Bronchial epithelial cell (primary cell): ENCODE data around the gene P2RY6. TPM values are rescaled to one million over a fixed set of nuclear protein-coding genes. Genes with fewer than 3 reads are reported as not detected.

ENCODE experiments used
- DNase-seq: peaks from one replicate; pipeline ENCODE4 v3.0.0-alpha.2; 2010; ENCODE audit warnings: low read depth
- FAIRE-seq: peaks from 2 replicates; lab custom pipeline; 2011; peaks lifted over from hg19 to GRCh38; lab: Jason Lieb, UNC
- H3K27me3 ChIP-seq: 2 replicates; pipeline ENCODE4 v1.5.1; 2011; ENCODE audit warnings: low read length; ENCODE audit not compliant: control insufficient read depth, insufficient read depth
- H3K36me3 ChIP-seq: 2 replicates; pipeline ENCODE4 v1.5.1; 2011; ENCODE audit warnings: low read length; ENCODE audit not compliant: control insufficient read depth, insufficient read depth
- H3K4me3 ChIP-seq: 2 replicates; pipeline ENCODE4 v1.5.1; 2011; ENCODE audit warnings: mild to moderate bottlenecking, low read depth, low read length, control low read depth
- total RNA-seq: library from RNA; depleted of rRNA; stranded (reverse); fragments of >200 nt; gene quantifications from 2 replicates; pipeline ENCODE4 v1.2.1, GENCODE V29; 2014
- TF ChIP-seq, protein P1 (sequence below): IDR thresholded peaks from 2 replicates; pipeline ENCODE4 v1.5.1; 2011; ENCODE audit warnings: mild to moderate bottlenecking, moderate library complexity, low read length, control low read depth, inconsistent platforms; ENCODE audit not compliant: insufficient read depth, severe bottlenecking

P2RY6 gene
- total RNA-seq, 1 donor from 2014 or later = not detected

DNA sequence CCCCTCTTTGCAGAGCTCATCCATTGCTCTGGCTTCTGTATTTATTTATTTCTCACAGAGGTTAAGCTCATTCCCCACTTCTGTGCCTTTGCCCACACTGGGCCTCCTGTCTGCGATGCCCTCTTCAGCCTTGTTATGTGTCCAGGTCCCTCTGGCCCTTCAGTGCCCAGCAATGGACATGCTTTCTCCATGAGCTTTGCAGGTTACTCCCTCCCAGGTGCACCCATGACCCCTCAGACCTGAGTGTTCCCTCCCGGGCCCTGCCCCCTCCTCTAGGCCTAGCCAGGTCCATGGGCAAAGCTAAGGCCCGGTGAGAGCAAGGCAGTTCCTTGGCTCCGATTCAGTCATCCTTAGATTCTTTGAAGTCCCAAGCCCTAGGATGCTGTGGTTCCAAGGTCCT, 18.4 kb downstream of the P2RY6 start:
- TF ChIP-seq, protein P1, sequence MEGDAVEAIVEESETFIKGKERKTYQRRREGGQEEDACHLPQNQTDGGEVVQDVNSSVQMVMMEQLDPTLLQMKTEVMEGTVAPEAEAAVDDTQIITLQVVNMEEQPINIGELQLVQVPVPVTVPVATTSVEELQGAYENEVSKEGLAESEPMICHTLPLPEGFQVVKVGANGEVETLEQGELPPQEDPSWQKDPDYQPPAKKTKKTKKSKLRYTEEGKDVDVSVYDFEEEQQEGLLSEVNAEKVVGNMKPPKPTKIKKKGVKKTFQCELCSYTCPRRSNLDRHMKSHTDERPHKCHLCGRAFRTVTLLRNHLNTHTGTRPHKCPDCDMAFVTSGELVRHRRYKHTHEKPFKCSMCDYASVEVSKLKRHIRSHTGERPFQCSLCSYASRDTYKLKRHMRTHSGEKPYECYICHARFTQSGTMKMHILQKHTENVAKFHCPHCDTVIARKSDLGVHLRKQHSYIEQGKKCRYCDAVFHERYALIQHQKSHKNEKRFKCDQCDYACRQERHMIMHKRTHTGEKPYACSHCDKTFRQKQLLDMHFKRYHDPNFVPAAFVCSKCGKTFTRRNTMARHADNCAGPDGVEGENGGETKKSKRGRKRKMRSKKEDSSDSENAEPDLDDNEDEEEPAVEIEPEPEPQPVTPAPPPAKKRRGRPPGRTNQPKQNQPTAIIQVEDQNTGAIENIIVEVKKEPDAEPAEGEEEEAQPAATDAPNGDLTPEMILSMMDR = no peak
- H3K27me3 ChIP-seq = no peaks in the 10 kb centered on the region
- no peak for FAIRE-seq

DNA sequence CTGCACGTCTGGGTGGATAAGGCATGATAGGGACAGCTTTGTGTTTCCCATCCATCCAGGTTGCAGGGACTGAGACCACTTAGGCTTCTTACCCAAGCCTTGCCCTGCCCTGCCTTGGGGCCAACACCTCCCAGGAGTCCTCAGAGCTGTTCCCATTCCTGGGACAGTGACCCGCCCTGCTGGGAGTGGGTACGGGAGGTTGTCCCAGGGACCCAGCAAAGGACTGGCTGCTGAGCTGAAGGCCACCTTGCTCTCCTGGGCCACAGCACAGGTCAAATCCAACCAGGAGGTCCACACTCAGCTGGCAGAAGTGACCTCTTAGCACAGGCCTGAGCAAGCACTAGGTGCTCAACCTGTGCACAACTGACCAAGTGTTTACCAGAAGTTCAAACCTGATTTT, 19.1 kb downstream of the P2RY6 start:
- no peak for DNase-seq
- Histone ChIP-seq H3K27me3 (no peaks in the 10 kb centered on the region), H3K4me3 (no peak overlapping the region), H3K36me3 (no peaks in the 10 kb centered on the region)
- FAIRE-seq = no peak
- TF ChIP-seq, protein P1 = no peak

More for the DNA sequence above, 18.4 kb downstream of the P2RY6 start:
- DNase-seq = no peak
- no peaks in the 10 kb centered on the region for H3K36me3 ChIP-seq
- no peak overlapping the region for H3K4me3 ChIP-seq

- no peaks in the 10 kb centered on the region for H3K27me3 ChIP-seq
- no peak overlapping the region for H3K4me3 ChIP-seq
- TF ChIP-seq, protein P1 = no peak
- FAIRE-seq (no peak), DNase-seq (no peak)
- H3K36me3 ChIP-seq = no peaks in the 10 kb centered on the region
These were observed 19.8 kb downstream of the P2RY6 start for GRCh38 chr11:73291781-73292524.

DNA sequence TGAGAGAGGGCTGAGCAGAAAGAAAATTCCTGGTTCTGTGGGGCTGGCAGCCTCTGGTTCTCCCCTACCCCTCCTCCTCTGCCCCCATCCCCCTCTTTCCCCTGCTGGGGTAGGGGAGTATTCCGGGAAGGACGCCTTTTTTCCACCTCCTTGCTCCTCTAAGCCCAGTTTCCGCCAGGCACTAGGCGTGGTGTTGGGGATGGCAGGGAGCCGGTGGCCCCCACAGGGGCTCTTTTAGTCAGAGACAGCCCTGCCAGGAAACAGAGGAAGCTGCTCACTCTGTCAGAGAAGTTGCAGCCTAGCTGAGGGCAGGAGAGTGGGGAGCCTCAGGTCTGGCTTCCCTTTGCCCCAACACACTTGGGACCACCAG, 20.4 kb downstream of the P2RY6 start:
- TF ChIP-seq, protein P1 = no peak
- H3K4me3 ChIP-seq = no peak overlapping the region
- H3K36me3 ChIP-seq = no peaks in the 10 kb centered on the region
- FAIRE-seq (no peak), DNase-seq (no peak)
- H3K27me3 ChIP-seq = no peaks in the 10 kb centered on the region

DNA sequence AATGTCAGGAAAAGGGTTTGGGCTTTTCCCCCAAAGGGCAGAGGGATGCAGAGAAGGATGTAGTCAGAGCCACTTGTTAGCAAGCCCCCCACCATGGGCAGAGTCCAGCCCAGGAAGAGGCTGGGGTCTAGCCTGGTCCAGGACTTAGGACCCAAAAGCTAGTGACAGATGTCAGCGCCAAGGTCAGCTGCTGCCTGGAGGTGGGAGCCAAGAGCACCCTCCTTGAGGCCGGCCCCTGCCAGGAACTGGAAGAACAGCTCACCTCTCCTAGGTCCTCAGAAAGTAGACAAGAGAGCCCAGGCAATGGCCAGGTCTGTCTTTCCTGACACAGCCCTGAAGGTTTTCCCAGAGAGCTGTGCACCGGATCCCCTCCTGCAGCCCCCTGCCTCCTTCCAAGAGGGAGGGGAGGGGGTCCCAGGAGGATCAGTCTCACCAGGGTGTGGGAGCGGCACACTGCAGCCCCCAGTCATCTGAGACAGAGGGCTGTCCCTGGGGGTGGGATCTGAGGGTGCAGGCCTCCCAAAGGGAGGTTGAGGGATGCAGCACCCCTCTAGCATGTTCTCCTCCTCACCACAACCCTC, 21.3 kb downstream of the P2RY6 start:
- TF ChIP-seq, protein P1 = no peak
- FAIRE-seq (no peak), DNase-seq (no peak)
- Histone ChIP-seq H3K4me3 (no peak overlapping the region), H3K36me3 (no peaks in the 10 kb centered on the region), H3K27me3 (no peaks in the 10 kb centered on the region)
